Caco-2 (cell line): Measurements from ENCODE around the gene GATA3. TPM values are rescaled to one million over a fixed set of nuclear protein-coding genes. Genes with fewer than 3 reads are reported as not detected.

Experiments used
- BruUV-seq: library from RNA; stranded (reverse); fragments of 400-500 nt; replicated peaks from 2 replicates; lab custom pipeline; 2021; lab: Mats Ljungman, UMichigan
- CTCF ChIA-PET: fragments of 300-600 bp; sonication (Branson Sonifier 250); formaldehyde crosslinking; loops from one replicate; lab custom pipeline; 2022; ENCODE audit warnings: antibody characterized with exemption; lab: Charles Lee
- POLR2A ChIA-PET: fragments of 300-600 bp; sonication (Branson Sonifier 250); formaldehyde crosslinking; loops from one replicate; lab custom pipeline; 2022; ENCODE audit warnings: antibody characterized with exemption; lab: Charles Lee
- DNase-seq, 2 experiments: peaks; one replicate each; pipeline versions ENCODE4 v3.0.0 to v3.0.0-alpha.2; 2020 to 2022
- H3K27me3 ChIP-seq: replicated peaks from 2 replicates; pipeline ENCODE4 v1.6.0; 2011; ENCODE audit warnings: low read length; ENCODE audit not compliant: control insufficient read depth, insufficient read depth
- H3K36me3 ChIP-seq: 2 replicates; pipeline ENCODE4 v1.5.1; 2011; ENCODE audit warnings: low read length; ENCODE audit not compliant: control insufficient read depth, insufficient read depth
- H3K4me1 ChIP-seq: fragments of 250-450 bp; sonication (Bioruptor Pico); 2 replicates; pipeline ENCODE4 v1.5.1; 2020; ENCODE audit warnings: mild to moderate bottlenecking
- H3K4me3 ChIP-seq: 2 replicates; pipeline ENCODE4 v1.5.1; 2011; ENCODE audit warnings: low read depth, mild to moderate bottlenecking, control low read depth, low read length
- H3K9me3 ChIP-seq: fragments of 250-450 bp; sonication (Bioruptor Pico); 2 replicates; pipeline ENCODE4 v1.5.1; 2020; ENCODE audit warnings: mild to moderate bottlenecking, moderate library complexity
- H3K27ac Mint-ChIP-seq: one replicate; pipeline ENCODE4 v1.8.0; 2022; ENCODE audit warnings: mixed read lengths; ENCODE audit not compliant: unreplicated experiment
- H3K27me3 Mint-ChIP-seq: one replicate; pipeline ENCODE4 v1.8.0; 2022; ENCODE audit warnings: mixed read lengths; ENCODE audit not compliant: insufficient read depth, unreplicated experiment
- H3K36me3 Mint-ChIP-seq: one replicate; pipeline ENCODE4 v1.8.0; 2022; ENCODE audit warnings: mild to moderate bottlenecking, mixed read lengths; ENCODE audit not compliant: insufficient read depth, unreplicated experiment
- H3K4me1 Mint-ChIP-seq: one replicate; pipeline ENCODE4 v1.8.0; 2022; ENCODE audit warnings: low read depth, mixed read lengths; ENCODE audit not compliant: unreplicated experiment
- H3K4me3 Mint-ChIP-seq: one replicate; pipeline ENCODE4 v1.8.0; 2022; ENCODE audit warnings: mild to moderate bottlenecking, moderate library complexity, mixed read lengths; ENCODE audit not compliant: unreplicated experiment
- H3K9me3 Mint-ChIP-seq: one replicate; pipeline ENCODE4 v1.8.0; 2022; ENCODE audit warnings: mixed read lengths; ENCODE audit not compliant: unreplicated experiment
- intact Hi-C: fragments of 100-400 bp; cut with micrococcal nuclease; formaldehyde crosslinking; loops from one replicate; pipeline ENCODE4 v1.10.0; 2022; ENCODE audit not compliant: unreplicated experiment
- total RNA-seq: library from RNA; stranded (reverse); gene quantifications from 2 replicates; pipeline ENCODE4 v1.2.3, GENCODE V29; 2022
- TF ChIP-seq, protein P1 (sequence below), 2 experiments: fragments of 200-600 bp in 1 of 2; IDR thresholded peaks; 1 replicate in 1 of 2; 2 replicates in 1 of 2; pipeline versions ENCODE4 v1.5.1 to v1.8.0; 2011 to 2022; ENCODE audit warnings: antibody characterized with exemption in 1 of 2, control low read depth in 1 of 2, inconsistent platforms in 1 of 2, low read depth in 1 of 2, low read length in 1 of 2, mild to moderate bottlenecking in 1 of 2, moderate library complexity in 1 of 2; ENCODE audit not compliant: insufficient read depth in 1 of 2, severe bottlenecking in 1 of 2, unreplicated experiment in 1 of 2

GATA3 gene
- total RNA-seq, 1 experiment from 2014 or later = 27.7 TPM

DNA sequence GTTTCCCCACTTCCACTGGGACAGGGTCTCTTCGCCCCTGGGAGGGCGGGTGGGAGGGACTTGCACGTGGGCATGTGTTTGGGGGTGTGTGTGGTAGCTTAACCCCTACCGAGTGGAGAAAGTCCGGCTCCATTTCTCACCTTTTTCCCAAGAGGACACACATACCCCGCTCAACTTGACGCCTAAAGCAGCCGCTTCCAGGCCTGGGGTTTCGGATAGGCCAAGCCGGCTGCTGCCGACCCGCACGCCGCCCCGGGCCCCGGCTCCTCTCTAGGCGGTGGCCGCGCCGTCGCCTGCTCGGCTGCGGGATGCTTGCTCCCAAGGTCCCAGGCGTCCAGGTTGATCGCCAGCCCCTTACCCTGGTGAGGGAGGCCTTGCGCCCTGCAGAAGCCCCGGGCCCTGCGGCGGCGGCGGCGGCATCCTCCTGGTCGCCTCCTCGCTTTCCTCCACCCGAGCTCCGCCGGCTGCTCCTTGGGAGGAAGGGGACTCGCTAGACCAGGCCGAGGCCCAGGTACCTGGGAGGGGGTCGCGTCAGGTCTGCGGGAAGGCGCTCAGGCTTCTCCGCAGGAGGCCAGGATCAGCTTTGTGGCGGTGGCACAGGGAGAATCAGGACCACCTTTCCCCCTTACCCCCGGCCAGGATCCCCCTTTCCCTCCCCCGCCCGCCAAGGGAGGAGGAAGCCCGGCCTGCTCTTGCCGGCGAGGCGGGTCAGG, 3.2 kb upstream of the GATA3 start:
- H3K27me3 ChIP-seq = no peaks in the 10 kb centered on the region
- Mint-ChIP-seq H3K27ac (no peak overlapping the region), H3K4me1 (peaks cover 39% of the 10 kb centered on the region), H3K27me3 (no peaks in the 10 kb centered on the region), H3K9me3 (no peaks in the 10 kb centered on the region), H3K4me3 (peak overlapping the region; percentile 76), H3K36me3 (peaks cover 31% of the 10 kb centered on the region)
- H3K9me3 ChIP-seq = no peaks in the 10 kb centered on the region
- POLR2A ChIA-PET = no interaction called here
- BruUV-seq = no TSS peak
- no peaks in the 10 kb centered on the region; the same call in 1 of the 2 replicates for H3K36me3 ChIP-seq
- H3K4me3 ChIP-seq = peak overlapping the region; percentile 39
- TF ChIP-seq, protein P1, sequence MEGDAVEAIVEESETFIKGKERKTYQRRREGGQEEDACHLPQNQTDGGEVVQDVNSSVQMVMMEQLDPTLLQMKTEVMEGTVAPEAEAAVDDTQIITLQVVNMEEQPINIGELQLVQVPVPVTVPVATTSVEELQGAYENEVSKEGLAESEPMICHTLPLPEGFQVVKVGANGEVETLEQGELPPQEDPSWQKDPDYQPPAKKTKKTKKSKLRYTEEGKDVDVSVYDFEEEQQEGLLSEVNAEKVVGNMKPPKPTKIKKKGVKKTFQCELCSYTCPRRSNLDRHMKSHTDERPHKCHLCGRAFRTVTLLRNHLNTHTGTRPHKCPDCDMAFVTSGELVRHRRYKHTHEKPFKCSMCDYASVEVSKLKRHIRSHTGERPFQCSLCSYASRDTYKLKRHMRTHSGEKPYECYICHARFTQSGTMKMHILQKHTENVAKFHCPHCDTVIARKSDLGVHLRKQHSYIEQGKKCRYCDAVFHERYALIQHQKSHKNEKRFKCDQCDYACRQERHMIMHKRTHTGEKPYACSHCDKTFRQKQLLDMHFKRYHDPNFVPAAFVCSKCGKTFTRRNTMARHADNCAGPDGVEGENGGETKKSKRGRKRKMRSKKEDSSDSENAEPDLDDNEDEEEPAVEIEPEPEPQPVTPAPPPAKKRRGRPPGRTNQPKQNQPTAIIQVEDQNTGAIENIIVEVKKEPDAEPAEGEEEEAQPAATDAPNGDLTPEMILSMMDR (IDR thresholded peaks at IDR 0.05; ENCODE audit: insufficient read depth in 1 of 2, low read depth in 1 of 2, low read length in 1 of 2, severe bottlenecking in 1 of 2, unreplicated experiment in 1 of 2) = no peak
- peaks cover 17% of the 10 kb centered on the region for H3K4me1 ChIP-seq
- intact Hi-C loops = loop anchor here (5.0 to 10.0 kb wide), 7 partner anchors 141 to 1254 kb away; no protein-coding TSS in a partner anchor
- CTCF ChIA-PET = interaction anchor here (0.6 kb wide), 1 partner anchor 222 kb away, joined by 8 read pairs; no protein-coding TSS in a partner anchor
- no peak for DNase-seq

DNA sequence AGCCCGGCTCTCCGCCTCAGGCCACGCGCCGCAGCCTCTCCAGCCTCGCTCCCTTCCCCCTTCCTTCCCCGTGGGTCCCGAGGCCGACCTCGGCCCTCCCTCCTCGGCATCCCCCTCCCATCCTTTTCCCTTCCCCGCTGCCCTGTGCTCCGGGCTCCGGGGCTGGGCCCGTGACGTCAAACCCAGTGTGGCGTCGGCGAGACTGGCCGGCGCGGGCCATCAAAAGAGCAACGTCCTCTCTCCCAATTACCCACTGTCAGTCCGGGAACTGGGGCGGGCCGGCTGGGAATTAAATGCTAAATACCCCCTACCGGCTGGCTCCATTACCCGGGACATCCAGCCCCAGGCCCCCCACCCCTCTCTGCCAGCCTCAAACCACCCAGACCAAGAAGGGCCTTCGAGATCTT, 2.6 kb upstream of the GATA3 start:
- ChIA-PET POLR2A (no interaction called here), CTCF (no interaction called here)
- no TSS peak for BruUV-seq
- Histone ChIP-seq H3K4me3 (no peak overlapping the region), H3K36me3 (no peaks in the 10 kb centered on the region; the same call in 1 of the 2 replicates), H3K4me1 (peaks cover 22% of the 10 kb centered on the region), H3K9me3 (no peaks in the 10 kb centered on the region), H3K27me3 (no peaks in the 10 kb centered on the region)
- Mint-ChIP-seq H3K4me1 (peaks cover 33% of the 10 kb centered on the region), H3K27me3 (no peaks in the 10 kb centered on the region), H3K36me3 (peaks cover 37% of the 10 kb centered on the region), H3K9me3 (no peaks in the 10 kb centered on the region), H3K27ac (peak overlapping the region; percentile 56), H3K4me3 (peak overlapping the region; percentile 49)
- DNase-seq = no peak
- intact Hi-C loops = loop anchor here (5.0 to 10.0 kb wide), 7 partner anchors 140 to 1253 kb away; no protein-coding TSS in a partner anchor
- TF ChIP-seq, protein P1 (IDR thresholded peaks at IDR 0.05; ENCODE audit: insufficient read depth in 1 of 2, low read depth in 1 of 2, low read length in 1 of 2, severe bottlenecking in 1 of 2, unreplicated experiment in 1 of 2) = no peak

DNA sequence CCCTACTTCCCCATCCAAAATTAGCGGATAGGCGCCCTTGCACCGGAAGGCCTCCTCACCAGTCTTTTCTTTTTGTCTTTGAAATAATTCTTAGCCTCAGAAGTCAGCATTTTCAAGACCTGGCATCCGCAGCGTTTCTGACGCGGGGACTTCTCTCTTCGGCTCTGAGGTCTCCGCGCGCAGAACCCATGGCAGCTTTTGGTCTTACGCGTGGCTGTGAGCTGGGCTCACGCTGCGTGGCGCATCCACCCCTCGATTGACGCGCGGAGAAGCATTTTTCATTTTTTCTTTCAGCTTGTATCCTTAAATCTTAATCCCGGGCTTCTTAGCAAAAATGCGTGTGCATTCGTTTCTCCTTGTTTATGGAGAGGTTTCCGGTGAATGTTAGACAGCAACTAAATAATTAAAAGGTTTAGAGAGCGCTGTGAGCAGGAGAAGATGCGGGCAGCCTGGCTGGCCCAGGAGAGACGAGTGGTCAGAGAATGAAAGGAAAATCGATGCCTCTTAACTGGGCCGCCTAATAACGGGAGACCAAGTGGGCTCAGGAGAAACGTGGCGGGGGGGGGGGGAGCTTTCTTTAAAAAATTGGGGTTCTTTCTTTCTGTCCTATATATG, 2.0 kb upstream of the GATA3 start:
- intact Hi-C loops = loop anchor here (5.0 to 10.0 kb wide), 7 partner anchors 140 to 1252 kb away; no protein-coding TSS in a partner anchor
- ChIA-PET CTCF (no interaction called here), POLR2A (interaction anchor here (0.5 kb wide), 1 partner anchor 118 kb away, joined by 3 read pairs; no protein-coding TSS in a partner anchor)
- BruUV-seq = no TSS peak
- Histone ChIP-seq H3K4me3 (no peak overlapping the region), H3K36me3 (no peaks in the 10 kb centered on the region; the same call in 1 of the 2 replicates), H3K4me1 (peaks cover 28% of the 10 kb centered on the region), H3K9me3 (no peaks in the 10 kb centered on the region), H3K27me3 (no peaks in the 10 kb centered on the region)
- peaks cover 32% of the 10 kb centered on the region for H3K4me1 Mint-ChIP-seq
- H3K27ac Mint-ChIP-seq = peak overlapping the region; percentile 56
- peaks cover 41% of the 10 kb centered on the region for H3K36me3 Mint-ChIP-seq
- H3K9me3 Mint-ChIP-seq = no peaks in the 10 kb centered on the region
- no peaks in the 10 kb centered on the region for H3K27me3 Mint-ChIP-seq
- no peak for DNase-seq
- peak overlapping the region; percentile 49 for H3K4me3 Mint-ChIP-seq
- TF ChIP-seq, protein P1 (IDR thresholded peaks at IDR 0.05; ENCODE audit: insufficient read depth in 1 of 2, low read depth in 1 of 2, low read length in 1 of 2, severe bottlenecking in 1 of 2, unreplicated experiment in 1 of 2) = no peak
